NCI-H748 (cell line): ENCODE results near the gene SAMMSON.

ENCODE experiments used
- DNase-seq: peaks from one replicate; lab custom pipeline; 2025; ENCODE audit not compliant: unreplicated experiment; lab: John Stamatoyannopoulos, UW

The SAMMSON gene

GRCh38 chr3:70010346-70010745, 10.8 kb downstream of the SAMMSON start:
- no peak for DNase-seq

GRCh38 chr3:70011582-70011981, 12.0 kb downstream of the SAMMSON start:
- DNase-seq, result no peak

DNA sequence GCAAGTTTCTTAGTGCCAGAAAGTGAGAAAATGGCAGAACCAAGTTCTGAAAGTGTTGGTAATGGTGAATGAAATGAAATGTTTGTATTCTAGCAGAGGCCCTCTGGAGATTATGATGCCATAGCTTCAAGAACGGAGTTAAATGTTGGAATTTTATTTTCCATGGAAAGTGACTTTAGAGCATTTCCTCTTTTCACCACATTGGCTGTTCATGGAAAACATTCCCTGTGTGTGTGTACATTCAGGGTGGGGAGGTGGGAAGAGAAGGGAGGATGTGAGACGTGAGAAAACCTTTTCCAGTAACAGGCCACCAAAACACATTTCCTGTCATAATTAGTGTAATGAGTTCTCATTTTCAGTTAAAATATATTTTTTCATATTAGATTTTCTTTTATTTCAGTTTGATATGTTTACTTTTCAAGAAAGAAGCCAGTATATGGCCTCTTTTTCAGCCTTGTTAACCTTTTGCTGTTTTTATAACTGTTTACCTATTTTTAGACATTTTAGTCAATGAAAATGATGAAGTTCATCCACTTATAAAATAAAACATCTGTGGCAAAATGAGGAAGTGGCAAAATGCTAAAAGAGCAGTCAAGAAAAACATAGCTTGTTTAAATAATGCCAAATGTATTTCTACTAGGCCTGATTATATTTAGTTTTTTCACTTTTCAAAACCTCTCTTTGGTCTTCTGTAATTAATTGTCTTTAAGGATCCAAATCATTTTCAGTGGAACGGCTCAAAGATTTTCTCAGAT, 21.6 kb downstream of the SAMMSON start:
- DNase-seq, result no peak

- no peak for DNase-seq
These were observed 28.8 kb downstream of the SAMMSON start for GRCh38 chr3:70028361-70028760.

DNA sequence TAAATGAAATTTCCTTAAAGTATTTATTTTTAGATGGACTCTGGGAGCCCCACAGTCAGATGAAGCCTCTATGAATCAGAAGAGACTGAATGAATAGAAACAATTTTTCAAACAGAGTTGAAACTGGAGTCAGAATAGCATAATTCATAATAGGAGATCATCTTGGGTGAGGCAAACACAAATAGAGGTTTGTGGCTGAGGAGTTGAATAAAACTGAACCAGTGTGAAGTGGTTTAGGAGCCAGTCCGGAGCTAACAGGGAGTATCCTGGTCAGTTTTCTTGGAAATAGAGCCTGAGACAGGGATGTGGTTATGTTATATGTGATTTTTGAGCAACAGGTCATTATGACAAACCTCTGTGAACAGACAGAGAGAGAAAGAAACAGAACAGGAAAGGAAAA, 39.2 kb downstream of the SAMMSON start:
- DNase-seq, result no peak

DNA sequence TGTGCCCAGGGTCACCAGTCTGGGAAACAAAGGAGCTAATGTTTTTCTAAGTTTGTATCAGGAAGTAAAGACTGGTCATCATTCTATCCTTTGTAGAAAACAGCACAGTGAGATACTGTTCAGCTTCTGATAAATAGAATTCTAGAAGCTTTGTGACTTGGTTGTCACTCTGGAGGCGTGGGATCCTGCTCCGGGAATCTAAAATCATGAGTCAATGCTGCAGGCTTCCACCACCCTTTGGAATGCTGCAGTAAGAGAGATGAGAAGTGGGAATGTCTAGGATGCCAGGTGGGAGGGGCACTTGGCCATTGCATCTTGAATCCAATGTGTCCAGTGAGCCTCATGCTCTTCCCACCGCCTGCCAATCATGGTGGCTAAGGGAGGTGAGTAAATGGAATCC, 40.9 kb downstream of the SAMMSON start:
- DNase-seq, result no peak

DNA sequence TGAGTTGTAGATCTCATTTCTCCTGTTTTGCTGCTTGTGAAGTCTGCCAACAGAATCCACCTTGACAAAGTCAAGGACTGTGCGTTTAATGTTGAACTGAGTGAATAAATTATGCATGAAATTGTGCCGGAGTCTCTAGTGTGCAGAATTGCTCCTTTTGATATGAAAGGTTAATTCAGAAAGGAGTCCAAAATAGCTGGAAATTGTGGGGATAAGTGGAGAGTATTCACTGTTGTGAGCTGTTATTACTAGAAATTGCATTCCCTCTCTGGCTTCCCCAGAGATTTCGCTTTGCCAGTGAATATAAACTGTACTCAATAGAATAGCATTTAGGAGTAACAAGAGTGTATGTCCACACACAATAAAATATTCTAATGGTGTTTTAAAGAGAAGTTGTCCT, 43.1 kb downstream of the SAMMSON start:
- DNase-seq, result no peak

DNA sequence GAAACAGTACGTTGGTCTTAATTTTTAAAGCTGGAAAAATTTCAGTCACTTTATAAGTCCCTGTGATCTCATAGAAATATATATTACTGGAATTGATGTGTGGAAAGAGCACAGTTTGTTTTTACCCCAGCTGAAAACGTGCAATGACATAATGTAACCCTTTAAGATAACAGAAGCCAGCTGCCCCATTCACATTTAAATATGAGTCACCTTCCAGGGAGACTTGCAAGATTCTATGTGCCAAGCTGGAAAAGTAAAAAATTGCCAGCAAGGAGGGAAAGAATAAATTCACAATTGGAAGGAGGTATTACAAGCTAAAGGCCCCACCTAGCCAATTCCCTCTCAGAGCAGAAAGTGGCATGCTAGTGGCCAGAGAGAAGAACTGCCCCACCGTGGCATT, 50.2 kb downstream of the SAMMSON start:
- no peak for DNase-seq

- no peak for DNase-seq
These were observed 53.8 kb downstream of the SAMMSON start for GRCh38 chr3:70053293-70053692.

DNA sequence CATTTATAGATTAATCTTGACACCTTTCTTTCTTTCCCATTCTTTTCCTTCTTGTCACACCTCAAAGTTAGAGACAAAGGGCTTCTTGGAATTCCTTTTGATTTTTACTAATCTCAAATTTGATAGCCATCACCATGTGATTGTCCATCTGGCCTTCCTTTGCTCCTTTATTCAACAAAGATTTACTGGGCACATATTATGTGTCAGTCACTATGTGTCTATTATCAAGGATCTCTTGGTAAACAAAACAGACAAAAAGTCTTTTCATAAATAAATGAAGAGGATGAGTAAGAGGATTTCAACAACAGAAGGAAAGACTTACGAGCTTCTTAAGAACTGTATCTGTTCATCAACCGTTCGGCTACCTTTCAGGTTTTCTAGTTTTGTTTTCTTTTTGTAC, 56.5 kb downstream of the SAMMSON start:
- no peak for DNase-seq

DNA sequence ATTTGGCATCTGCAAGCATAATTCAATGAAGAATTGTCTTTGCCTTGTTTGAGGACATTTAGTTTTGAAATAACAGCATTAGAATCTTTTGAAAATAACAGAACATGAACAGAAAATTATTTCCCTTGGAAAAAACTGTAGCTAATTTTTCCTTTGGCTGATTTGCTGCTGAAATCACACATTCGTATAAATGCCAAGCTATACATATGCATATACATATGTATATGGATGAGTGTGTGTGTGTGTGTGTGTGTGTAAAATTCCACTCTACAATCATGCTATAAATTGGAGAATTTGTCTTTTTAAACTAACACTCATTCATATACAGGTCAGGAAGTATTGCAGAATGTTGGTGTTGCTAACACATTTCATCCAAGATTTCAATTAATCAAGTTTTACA, 57.9 kb downstream of the SAMMSON start:
- DNase-seq, result no peak

GRCh38 chr3:70061096-70061495, 61.6 kb downstream of the SAMMSON start:
- DNase-seq, result no peak

GRCh38 chr3:70064194-70064779, 64.8 kb downstream of the SAMMSON start:
- DNase-seq, result peak; percentile 35

DNA sequence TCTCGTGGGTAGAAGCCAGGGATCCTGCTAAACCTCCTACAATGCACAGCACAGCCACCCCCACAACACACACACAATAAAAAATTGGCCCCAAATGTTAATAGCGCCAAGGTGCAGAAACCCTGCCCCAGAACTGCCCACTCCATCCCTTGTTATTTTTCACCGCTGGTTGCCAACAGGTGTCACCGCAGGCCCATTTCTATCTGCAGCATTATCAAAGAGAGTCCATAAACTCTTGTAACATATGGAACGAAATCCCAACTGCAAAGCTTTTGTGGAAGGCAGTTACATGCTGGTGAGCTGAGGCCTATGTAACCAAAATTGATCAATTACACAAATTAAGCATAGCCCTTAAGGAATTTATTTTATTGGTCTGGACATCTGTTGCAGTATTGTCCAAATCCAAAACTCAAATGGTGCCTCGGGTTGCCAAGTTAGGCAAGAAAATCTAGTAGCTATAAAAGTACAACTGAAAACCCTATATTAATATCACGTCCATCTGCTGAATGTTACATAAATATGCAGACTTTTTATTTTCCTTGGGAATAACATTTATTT, 66.2 kb downstream of the SAMMSON start:
- peak; percentile 37 for DNase-seq

DNA sequence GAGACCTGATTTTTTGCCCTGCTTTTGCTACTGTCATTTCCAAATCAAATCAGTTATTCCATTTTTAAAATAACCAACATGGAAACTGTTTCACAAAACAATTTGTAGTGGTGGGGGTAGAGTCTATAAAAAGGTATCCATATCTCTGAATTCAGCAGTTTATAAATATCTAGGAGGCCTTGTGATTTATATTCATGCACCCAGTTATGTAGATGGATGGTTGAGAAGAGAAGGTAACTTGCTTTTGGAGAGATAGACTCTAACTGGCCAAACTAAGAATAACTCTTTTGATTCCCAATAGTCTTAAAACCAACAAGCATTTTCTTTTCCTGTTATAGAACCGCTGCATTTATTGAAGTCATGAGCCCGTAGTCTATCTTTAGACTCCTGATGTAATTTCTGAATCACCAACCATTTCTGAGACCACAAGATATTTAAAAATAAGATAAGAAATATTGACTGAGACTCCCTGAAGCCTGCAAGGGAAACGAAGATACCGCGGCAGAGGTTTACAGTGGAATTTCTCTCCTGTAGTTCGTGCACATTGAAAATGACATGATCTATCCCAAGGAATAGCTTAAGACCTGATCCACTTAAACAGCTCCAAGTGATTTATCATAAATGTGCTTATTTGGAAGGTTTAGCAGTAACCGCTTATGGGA, 68.5 kb downstream of the SAMMSON start:
- DNase-seq, result no peak

- DNase-seq, result no peak
These were observed 70.0 kb downstream of the SAMMSON start for GRCh38 chr3:70069557-70069956.

- no peak for DNase-seq
These were observed 71.6 kb downstream of the SAMMSON start for GRCh38 chr3:70071138-70071537.

DNA sequence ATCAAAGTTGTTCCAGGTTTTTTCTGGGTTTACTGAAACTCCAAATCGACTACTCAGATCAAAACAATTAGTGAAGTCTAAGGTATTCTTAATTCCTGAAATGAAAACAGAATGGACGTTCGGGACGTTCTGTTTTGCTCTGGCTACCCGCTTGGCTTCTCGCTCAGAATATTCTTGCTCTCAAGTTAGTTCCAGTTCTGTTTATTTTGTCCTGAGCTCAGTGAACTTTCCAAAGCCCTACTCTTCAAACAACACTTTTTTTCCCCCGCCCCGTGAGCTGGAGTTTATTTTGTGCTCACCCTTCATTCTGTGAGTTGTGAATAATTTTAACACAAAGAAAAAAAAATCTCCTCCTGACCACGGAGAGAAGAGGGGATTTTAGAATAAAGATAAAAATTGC, 72.6 kb downstream of the SAMMSON start:
- DNase-seq, result no peak

DNA sequence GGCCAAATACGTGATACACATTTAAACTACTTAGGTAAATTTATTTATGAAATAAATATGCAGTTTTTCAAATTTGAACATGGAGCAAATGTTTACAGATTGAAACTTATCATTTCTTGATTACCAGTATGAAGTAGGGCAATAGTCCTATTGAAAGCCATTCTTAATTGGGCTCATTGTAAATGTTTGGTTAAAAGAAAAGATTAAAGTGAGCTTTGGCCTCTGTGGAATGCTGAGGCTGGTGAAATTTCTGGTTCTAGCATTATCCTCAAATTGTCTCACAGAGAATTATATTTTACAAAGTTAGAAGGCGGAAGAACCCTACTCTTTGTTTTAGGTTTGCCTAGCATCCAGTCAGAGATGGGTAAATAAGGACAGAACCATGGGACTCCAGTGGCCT, 73.2 kb downstream of the SAMMSON start:
- no peak for DNase-seq

DNA sequence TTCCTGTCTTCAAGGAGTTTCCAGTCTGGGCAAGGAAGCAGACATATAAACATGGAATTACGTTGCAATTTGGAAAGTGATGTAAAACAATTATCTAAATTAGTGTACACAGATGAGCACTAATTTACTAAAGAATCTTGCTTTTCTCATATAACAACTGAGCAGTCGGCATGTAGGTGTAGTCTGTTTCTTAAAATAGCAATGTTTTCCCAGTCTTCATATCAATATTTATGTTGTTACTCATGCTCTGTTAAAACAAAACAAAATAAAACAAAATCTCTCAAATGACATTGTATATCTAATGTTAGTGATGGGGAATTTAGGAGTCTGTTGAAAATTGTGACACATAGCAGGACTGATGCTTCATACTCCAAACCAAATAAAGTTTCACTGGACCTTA, 75.6 kb downstream of the SAMMSON start:
- no peak for DNase-seq

DNA sequence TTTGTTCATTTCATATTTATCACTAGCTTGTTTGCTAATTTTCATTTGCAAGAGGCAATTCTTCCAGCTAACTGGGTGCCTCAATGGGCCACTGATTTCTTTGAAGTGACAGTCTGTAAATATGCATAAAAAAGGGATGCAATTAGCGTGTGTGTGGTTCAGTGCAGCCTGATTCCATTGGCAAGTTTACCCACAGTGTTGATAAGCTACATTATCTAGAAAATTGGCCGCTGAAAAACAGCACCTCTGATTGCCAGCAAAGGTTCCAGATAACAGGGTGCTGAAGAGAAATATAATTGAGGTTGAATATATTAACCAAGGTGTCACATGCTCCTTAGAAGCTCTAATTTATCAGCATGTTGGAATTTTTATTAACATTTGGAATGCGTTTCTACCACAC, 76.9 kb downstream of the SAMMSON start:
- DNase-seq, result no peak

DNA sequence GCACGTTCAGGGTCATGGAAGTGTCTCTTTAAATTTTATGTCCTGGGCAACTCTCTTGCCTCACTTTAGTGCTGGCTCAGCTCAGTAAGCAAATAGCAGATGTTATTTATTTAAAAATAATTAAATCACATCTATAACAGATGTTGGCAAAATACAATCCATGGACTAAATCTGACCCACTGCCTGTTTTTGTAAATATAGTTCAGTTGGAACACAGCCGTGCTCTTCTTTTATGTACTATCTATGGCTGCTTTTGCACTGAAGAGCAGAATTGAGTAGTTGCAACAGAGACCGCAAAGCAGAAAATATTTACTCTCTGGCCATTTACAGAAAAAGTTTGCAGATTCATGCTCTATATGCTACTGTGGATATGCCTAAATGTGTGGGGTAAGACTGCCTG, 79.2 kb downstream of the SAMMSON start:
- DNase-seq, result no peak
